GM19240 (cell line): ENCODE data around the gene CAST.

ENCODE experiments used
- DNase-seq: peaks from one replicate; pipeline ENCODE4 v3.0.0; 2011; ENCODE audit warnings: low spot score; ENCODE audit not compliant: insufficient read length

CAST gene

GRCh38 chr5:96709152-96709821, 47.1 kb downstream of the CAST start:
- no peak for DNase-seq

DNA sequence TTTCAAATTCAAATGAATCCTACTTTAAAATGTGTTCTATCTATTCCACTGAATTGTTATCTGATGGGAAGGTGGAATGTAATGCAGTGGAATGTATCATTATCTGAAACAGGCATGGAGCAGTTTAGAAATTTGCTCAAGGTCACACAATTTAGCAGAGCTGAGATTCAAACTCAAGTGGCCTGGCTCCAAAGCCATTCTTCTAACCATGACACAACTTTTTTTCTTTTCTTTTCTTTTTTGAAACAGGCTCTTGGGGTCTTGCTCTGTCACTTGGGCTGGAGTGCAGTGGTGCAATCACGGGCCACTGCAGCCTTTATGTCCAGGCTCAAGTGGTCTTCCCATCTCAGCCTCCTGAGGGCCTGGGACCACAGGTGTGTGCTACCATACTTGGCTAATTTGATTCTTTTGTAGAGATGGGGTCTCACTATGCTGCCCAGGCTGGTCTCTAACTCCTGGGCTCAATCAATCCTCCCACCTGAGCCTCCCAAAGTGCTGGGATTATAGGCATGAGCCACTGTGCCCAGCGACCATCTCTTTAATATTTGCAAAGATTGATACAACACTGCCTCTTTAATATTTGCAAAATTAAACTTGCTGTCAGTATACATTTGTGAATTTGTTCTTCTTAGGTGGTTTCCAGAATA, 50.0 kb downstream of the CAST start:
- no peak for DNase-seq

DNA sequence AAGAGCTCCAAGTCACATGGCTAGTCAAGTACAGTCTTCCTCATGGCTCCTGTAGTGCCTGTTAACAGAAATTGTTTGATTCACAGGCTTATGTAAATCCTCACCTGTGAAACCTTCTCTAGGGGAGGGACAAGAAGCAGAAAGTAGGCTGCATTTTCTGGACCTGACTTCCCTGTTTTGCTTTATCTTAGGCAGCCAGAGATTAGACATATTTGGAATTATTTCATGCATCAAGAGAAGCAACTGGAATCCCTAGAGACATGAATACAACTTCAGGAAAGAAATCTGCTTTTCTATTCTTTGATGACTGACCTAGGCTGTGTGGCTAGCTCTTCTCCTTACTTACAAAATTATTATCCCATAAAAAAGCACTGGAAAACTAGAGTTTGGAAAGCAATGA, 52.3 kb downstream of the CAST start:
- no peak for DNase-seq

DNA sequence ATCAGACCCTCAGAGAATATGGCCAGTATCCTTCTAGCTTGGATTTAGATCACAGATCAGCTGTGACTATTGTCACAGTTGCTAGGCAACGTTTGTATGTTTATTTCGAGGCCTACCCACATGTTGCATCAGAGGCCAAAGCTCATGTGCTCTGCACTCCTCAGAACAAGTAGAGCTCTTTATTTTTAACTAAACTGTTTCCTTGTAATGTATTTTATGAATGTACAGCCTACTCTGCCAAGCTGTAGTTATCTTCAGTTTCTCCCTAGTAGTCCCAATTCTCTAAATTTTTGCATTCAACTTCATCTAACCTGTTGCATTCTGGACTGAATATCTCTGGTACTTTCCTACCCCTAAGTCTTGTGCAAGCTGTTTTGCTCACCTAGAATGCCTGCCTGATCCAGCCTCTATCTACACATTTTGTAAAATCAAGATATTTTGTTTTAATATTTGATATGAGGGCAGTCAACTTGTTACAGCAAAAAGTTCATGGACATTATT, 52.8 kb downstream of the CAST start:
- DNase-seq, result no peak

GRCh38 chr5:96716007-96716406, 53.8 kb downstream of the CAST start:
- DNase-seq, result no peak

DNA sequence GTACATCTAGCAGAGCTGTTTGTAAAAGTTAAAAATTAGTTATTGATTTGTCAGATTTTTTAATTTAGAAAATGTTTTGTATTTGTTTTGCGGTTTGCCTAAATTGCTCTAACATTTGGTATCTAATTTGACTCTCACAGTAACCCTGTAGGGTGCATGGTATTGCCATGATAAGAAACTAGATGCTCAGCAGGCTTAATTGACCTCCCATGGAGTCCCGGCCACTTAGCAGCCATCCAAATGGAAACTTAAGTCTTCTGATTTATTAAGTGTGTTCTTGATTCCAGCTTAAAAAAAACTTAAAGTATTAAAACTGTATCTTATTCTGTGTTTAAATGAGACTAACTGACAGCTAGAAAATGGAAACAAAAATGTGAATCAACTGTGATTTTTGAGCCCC, 54.5 kb downstream of the CAST start:
- no peak for DNase-seq

DNA sequence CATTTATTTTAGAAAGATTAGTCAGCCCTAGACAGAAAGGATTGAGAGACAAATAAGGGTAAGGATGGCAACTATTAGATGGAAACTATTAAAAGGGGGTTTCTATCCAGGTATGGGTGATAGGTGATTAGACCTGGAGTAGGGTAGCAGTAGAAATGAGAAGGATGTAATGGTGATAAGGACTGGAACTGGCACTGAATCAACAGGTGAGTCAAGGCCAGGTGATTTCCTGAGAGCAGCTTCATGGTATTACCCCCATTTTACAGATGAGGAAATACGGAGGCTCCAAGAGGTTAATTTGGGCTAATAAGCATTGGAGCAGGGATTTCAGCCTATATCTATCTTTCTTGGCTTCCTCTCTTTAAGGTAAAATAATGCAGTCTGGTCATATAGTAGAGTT, 55.7 kb downstream of the CAST start:
- no peak for DNase-seq

DNA sequence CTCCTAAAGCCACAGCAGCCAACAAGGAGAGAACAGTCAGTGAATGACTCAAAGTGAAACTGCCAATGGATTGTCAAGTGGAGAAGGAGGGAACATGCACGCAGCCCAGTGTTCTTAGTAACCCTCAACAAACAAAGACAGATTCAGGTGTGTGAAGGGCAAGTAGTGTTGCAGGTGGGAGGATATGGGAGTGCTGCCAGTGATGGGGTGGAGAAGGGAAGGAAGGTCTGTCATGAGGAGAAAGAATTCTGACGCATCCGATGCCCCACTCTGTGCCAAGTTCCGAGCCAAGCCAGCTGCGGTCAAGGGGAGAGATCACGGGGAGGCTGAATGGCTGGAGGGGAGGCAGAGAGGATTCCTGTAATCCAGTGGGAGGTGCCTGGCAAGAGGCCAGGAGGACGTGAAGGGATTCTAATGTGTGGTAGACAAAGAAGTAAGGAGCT, 56.5 kb downstream of the CAST start:
- no peak for DNase-seq

- no peak for DNase-seq
These were observed 58.2 kb downstream of the CAST start for GRCh38 chr5:96720408-96720807.

- DNase-seq, result no peak
These were observed 59.3 kb downstream of the CAST start for GRCh38 chr5:96721351-96721977.

GRCh38 chr5:96725257-96725656, 63.1 kb downstream of the CAST start:
- no peak for DNase-seq

DNA sequence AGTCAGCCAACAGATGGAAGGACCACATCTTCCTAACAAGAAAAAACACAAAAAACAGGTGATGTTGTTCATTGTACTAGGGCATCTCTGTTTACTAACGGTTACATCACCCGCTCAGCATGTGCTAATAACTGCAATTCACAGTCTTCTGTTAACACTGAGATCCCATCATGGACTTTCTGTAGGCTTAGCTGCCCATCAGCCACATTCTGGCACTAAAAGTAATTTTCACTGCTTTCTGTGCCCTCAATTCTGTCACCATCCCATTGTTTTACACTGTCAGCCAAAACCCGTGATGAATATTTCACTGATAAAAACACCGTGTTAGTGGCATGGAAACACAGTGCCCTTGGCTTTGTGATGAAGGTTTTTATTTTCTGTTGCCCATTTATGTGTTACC, 64.6 kb downstream of the CAST start:
- no peak for DNase-seq

GRCh38 chr5:96729156-96729555, 67.0 kb downstream of the CAST start:
- DNase-seq, result no peak

DNA sequence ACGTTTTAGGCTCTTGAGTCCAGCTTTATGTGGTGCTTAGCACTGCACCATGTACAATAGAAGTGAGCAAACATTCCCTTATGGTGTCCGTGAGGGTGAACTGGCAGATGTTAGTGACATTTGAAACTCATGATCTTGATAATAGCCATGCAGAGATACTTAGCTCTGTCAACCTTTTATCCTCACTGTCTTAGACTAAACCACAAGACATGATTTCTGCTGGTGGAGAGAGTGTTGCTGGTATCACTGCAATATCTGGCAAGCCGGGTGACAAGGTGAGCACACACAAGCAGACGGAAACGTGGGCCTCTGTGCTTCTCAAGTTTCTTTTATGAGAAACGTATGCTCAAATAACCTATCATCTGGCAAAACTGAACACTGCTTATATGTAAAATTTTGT, 68.4 kb downstream of the CAST start:
- DNase-seq, result no peak

GRCh38 chr5:96733771-96734500, 71.8 kb downstream of the CAST start:
- DNase-seq, result no peak

GRCh38 chr5:96734871-96735325, 72.7 kb downstream of the CAST start:
- DNase-seq, result no peak

DNA sequence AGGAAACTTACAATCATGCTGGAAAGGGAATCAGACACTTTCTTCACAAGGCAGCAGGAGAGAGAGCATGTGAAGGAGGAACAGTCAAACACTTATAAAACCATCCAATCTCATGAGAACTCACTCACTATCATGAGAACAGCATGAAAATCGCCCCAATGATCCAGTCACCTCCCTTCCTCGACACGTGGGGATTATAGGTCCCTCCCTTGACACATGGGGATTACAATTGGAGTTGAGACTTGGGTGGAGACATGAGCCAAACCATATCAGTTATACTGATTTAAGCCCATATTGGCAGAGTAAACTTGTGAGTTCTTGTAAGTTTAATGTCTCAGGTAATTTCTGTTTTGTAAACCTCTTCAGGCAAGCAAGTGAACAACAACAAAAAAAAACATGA, 74.8 kb downstream of the CAST start:
- DNase-seq, result no peak

GRCh38 chr5:96741106-96741505, 78.9 kb downstream of the CAST start:
- no peak for DNase-seq

GRCh38 chr5:96741891-96742309, 79.7 kb downstream of the CAST start:
- no peak for DNase-seq

DNA sequence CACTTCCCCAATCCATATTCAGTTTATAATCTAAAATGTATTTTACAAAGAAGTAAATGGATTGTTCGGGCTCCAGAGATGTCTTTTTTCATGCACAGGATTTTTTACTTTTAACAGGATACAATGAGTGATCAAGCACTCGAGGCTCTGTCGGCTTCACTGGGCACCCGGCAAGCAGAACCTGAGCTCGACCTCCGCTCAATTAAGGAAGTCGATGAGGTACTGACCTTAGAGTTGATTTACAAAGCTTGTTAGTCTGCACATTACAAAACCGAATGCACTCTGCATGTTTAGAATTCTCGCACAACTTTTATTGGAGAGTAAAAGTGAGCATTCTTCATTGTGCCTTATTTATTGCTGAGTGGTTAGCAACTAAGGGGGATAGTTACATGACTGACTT, 80.4 kb downstream of the CAST start:
- no peak for DNase-seq

DNA sequence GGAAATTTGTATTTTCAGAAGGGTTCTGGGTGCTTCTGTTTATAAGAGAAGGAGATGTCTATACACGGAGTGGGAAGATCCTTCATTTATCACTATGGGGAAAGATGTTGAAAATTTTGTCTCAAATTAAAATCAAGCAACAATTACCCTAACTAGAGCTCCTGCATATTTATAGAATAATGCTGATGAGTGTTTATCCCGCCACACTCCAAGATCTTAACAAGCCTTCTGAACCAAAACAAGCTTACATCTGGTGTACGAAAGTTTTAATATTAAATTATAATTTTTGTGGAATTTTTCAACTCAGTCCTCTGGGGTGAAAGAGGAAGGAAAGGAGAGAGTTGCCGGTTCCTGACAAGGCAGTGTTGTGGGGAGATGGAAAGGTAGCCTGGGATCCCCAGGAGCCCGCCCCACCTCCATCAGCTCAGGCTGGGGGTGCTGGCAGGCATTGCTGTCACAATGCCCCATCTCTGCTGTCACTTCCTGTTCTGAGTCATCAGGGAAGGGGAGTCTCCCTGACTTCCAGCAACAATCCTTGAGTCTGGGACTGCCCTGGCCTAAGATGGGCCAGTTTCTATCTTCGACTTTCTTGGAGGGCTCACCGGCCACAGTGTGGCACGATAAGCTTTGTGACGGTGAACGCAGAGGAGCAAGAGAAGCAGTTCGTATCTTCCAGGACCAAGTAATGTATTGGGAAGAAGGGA, 81.0 kb downstream of the CAST start:
- no peak for DNase-seq
